GM19467 (cell line): Measurements from ENCODE around the gene TMED10.
"Not testable (repeated sequence)": the region's sequence is repeated elsewhere in the genome, so short reads cannot be mapped to it uniquely, and the experiment has no call there.

Source experiments
- ATAC-seq: cut with Tn5 transposase; IDR thresholded peaks from one replicate; pipeline ENCODE4 v1.9.1; 2021; ENCODE audit warnings: mild to moderate bottlenecking, moderate library complexity; ENCODE audit not compliant: unreplicated experiment

The TMED10 gene

DNA sequence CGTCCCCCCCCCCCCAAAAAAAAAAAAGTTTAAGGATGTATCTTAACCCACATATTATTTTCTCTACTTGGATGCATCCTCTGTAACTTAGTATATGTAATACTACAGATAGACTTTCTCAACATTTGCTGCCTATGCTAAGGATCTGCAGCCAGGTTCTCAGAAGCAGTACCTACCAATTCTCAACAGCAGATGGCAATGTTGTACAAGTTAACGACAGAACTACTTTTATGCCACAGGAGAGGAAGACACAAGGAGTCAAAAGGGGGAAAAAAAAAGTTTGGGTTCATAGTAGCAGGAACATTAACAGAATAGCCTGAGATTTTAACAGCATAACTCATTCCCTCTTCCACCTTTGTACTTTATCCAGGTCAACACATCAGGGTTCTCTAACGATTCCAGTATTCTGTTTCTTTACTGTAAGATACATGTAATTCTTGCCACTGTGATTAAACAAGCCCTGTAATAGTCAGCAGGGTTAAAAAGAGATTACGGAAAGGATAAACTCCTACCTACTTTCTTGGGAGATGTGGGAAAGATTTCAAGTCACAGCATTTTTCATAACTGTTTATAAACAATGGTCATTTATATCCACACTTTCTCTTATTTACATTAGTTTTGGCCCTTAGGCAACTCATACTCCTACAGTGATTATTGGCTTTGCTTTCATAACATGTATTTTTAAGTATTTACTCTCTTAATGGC lies 43.9 kb downstream of the TMED10 start:
- no peak for ATAC-seq

DNA sequence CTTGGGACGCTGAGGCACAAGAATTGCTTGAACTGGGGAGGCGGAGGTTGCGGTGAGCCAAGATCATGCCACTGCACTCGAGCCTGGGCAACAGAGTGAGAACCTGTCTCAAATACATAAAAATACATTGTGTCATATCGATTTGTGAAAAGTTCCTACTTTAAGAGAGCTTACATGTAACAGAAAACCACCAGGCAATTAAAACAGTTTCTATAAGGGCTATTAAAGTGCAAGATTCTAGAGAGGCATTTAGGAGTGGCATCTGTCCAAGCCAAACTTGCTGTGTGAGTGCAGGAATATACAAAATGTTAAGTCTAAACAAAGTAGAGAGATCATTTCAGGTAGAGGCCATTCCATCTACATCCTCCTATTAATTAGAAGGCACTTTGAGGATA lies 47.8 kb downstream of the TMED10 start:
- ATAC-seq = no peak

DNA sequence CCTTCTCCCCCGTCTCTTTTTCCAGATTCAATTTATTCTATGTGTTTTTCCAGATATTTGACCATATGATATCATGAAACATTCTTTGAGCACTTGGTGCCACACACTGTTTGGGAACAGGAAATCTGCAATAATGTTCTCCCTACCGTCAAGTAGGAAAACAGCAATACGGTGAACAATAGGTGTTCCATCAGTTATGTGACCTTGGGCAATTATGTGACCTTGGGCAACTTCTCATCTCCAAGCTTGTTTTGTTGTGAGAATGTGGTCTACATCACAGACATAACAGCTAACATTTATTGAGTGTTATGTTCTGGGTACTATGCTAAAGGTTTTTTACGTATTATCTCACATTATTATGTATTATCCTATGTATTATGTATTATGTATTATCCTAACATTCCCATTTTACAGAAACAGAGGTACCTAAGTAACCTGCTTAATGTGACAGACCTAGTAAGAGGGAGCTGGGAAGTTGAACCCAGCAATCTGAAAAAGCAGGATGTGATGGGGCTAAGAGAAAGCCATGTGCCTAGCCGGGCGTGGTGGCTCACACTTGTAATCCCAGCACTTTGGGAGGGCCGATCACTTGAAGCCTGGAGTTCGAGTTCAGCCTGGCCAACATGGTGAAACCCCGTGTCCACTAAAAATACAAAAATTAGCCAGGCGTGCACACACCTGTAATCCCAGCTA lies 48.4 kb downstream of the TMED10 start:
- ATAC-seq = no peak

DNA sequence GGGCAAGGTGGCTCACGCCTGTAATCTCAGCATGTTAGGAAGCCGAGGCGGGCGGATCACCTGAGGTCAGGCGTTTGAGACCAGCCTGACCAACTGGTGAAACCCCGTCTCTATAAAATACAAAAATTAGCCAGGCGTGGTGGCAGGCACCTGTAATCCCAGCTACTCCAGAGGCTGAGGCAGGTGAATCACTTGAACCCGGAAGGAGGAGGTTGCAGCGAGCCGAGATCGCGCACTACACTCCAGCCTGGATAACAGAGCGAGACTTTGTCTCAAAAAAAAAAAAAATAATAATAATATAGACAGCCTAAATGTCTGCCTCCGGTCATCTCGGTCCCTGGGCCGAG lies 49.0 kb downstream of the TMED10 start:
- not testable (repeated sequence) for ATAC-seq

DNA sequence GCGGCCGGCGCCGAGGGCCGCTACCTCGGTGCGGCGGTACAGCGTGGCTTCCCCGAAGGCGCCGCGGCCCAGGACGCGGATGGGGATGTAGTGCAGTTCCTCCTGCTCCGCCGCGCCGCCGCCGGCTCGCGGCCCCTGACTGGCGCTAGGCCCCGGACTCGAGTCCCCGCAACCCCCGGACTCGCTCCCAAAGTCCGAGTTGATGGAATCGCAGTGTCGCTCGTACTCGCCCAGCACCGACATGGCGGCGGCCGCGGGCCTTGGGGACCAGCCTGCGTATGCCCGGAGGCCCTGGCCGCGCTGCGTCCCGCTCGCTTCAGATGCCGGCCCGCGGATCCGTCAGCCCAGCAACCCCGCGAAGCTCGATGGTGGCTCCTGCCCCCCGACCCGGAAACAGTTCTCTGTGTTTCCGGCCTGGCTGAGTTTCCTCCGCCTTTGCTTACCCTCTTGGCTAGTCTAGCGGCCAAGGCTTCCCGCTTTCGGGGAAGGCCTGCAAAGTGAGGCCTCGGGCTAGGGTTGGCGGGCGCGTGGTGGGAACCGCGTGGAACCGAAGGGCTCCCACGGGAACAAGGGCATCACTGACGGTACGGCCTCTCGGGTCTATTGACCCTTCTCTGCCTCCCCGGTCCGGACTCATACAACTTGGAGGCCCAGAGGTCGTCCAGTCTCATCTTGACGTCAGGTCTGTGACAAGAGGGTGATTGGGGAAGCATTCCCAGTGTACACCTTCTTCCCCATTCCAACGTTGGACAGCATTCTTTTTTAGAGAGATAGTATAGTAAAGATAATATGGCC lies 49.5 kb downstream of the TMED10 start, which contains the start of gene NEK9:
Gene NEK9, minus strand, starts transcription at position 370 of the 795 bp plus-strand sequence. Its CDS starts 127 bp downstream, at position 243.
- peak; percentile 74 for ATAC-seq

DNA sequence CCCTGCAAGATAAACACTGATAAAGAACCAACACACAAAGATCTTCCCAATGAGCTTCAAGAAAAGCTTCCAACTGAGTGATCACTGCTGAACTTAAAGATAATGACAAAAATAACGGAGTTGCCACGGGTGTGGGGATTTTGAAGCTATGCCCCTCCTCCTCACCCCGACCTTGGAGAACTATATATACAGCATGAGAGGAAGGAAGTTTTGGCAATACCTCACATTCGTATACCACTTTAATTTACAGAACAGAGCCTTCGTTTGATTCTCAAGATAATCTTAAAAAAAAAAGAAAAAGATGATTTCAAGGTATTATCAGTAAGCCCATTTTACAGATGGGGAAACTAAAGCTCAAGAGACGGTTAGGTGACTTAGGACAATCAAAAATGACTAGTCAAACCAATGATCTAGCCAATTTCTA lies 50.3 kb downstream of the TMED10 start:
- no peak for ATAC-seq

DNA sequence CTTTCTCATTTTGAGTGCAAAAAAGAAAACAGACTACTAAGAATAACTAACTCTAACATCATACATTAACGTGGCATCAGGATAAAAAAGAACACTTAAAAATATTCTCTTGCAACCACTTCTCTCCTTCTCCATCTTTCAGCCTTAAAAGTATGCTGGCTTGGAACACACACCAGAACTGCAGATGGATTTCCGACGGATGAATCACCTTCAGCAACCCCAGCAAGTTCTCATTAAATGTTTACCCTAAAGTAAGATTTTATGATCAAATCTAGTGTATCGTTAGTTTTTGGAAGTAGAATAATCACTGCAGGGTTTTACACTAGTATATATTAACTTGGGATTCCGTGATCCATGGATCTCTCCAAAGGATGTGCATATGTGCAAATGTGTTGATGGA lies 50.8 kb downstream of the TMED10 start:
- ATAC-seq = no peak

DNA sequence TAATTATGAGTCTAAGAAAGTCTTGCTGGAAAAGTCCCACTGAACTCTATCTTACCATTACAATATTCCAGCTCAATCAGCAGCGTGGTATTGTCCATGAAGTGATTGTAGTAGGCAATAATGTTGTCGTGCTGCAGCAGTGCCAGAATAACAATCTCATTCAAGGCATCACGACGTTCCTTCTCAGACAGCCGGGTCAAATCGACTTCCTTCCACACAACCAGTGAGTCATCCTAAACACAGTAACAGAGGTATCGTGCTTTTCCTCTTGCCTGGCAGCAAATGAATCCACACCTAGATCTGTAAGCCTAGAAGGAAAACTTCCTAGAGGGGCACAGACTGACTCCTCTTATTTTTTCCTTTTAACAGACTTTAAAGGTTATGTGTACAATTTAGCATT lies 52.4 kb downstream of the TMED10 start:
- ATAC-seq = no peak

DNA sequence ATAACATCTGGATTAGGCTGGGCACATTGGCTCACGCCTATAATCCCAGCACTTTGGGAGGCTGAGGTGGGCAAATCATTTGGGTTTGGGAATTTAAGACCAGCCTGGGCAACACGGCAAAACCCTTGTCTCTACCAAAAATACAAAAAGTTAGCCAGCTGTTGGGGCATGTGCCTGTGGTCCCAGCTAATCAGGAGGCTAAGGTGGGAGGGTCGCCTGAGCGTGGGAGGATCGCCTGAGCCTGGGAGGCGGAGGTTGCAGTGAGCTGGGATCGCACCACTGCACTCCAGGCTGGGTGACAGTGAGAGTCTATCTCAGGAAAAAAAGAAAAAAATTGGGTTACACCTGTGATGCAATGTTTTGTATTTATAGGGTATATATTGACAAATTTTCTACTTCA lies 54.9 kb downstream of the TMED10 start:
- ATAC-seq = no peak

DNA sequence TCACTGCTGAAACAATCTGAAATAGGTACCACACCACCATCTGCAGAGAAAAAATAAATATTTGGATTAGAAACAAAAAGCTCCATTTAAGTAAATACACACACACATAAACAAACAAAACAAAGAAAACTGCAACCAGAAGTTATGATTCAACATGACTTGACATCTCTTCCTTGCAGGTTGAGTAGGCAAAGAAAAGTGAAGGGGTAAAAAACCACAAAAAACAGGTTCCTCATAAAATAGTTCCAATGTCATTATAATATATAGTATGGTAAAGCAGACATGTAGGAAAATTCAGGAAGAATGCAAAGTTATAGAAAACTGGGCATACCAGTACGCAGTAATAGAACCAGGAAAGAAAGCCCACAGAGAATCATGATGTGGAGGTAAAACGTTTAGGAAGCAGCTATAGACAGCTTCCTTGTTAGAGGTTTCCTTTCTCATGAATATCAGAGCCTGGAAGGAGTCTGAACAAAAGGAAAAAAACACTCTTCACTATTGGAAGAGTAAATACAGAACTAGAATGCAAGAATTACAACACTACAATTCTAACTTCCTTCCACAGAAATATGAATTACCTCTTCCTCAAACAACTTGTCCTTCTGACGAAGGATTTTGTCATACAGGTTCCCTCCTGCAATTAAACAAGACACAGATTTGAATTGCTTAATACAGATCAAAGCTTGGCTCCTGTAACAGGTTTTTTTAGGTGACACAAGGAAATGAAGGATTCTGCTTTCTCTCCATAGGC lies 55.7 kb downstream of the TMED10 start:
- ATAC-seq = no peak

DNA sequence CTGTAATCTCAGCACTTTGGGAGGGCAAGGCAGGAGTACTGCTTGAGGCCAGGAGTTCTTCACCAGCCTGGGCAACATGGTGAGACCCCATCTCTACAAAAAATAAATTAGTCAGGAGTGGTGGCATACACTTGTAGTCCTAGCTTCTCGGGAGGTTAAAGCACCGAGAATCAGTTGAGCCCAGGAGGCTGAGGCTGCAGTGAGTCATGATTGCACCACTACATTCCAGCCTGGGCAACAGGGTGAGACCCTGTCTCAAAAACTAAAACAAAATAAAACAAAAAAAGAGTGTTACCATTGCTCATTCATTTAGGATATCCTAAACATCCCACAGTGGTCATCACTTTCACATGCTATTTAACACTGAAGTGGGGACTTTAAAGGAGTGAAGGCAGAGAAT lies 57.4 kb downstream of the TMED10 start:
- no peak for ATAC-seq

DNA sequence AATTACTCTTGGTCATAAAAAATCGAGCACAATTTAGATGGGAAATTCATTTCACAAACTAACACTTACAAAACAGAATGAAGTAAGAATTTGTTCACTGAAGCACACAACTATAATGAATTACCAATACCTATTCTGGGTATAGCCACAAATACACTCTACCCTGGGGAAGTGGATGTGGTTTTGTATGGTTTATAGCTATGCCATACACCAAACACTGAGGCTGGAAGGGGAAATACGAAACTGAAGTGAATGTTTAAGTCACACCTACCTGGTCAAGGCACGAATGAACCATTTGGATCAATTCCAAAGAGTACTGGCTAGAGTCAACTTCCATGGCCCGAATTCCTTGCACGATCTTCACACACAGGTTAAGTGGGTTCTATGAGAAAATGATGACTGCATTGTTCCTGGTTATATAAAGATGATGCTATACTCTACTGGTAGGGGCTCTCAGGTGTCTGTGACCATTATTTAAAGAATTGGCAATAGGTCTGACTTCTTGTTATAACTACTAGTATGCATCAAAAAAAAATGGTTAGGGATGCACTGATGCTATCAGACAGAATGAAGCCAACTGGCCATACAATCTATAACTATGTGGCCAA lies 62.4 kb downstream of the TMED10 start:
- no peak for ATAC-seq

DNA sequence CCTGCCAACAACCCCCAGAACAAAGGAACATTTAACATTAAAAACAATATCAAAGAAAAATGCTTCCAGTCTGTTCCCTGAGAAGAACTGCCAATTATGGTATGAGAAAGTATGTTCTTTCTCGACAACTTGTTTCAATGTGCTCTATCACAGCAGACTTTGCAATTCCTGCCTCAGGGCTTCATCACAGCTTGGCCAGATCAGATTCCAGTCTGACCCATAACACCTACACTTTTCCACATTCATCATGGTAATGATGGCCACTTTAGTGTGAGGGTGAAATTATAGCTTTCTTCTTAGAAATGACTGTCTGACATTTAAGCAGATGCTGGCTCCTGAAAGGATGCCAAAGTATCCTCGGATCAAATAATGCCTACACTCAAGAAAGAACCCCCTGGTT lies 66.5 kb downstream of the TMED10 start:
- no peak for ATAC-seq

DNA sequence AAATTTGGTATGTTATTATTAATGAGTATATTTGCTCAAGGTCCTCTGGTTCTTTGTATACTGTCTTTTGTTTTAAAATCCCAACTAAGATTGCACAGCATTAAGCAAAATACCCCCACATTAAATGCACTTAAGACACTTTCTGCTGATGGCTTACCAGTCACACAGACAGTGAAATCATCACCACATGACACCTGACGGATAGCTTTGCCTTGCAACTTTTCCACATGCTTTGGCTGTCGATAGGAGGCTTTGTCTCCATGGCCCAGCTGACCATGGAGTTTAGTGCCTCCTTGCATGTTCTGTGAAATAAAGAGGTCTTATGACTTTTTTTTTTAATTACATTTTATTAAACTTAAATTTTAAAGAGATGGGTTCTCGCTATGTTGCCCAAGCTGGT lies 69.2 kb downstream of the TMED10 start:
- no peak for ATAC-seq

DNA sequence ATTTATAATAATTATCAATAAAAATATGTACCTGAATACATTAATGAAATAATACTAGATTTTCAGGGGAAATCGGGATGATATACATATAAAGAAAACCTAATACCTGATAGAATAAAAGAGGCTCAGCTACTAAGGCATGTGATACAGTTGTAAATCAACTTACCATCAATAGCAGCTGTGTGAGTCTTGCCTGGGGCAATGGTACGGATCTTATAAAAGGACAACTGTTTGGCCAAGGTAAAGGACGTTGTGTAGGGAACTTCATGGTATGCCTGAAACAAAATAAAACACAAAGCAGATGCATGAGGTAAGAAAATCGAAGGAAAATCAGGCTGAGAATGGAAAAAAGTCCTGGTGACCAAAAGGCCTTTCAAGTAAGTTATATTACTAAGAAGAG lies 74.9 kb downstream of the TMED10 start:
- ATAC-seq = no peak

DNA sequence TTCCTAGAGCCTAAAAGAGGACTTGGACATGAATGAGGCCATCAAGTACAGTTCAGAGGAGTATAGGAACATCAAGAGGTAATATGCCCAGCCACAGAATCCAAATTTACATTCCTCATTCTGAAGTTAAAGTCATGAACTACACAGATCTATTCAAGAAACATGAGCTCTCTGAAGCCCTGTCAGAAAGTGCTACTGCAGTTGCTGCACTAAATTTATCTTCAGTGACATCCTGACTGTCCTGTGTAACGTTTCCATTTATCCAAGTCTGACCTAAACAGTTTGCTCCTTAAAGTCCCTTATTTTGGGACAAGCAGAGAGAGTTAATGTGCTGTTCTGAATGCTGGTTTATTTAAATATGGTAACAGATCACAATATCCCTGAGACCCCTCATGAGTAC lies 77.7 kb downstream of the TMED10 start:
- no peak for ATAC-seq

DNA sequence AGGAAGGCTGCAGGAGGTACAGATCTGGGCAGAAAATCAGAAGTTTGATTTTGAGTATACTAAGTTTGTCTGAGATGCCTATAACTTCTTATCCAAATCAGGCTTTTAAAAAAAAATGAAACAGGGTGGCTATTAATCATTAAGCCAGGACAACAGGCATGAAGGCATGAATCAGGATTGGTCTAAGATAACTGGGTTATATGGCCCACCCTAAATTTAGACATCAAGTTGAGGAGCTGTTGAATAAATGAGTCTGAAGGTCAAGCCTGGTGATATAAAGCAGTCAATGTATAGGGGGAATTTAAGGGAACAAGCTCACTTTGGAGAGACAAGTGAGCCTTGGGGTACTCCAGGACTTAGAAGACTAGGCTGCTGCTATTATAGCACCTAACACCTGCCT lies 78.2 kb downstream of the TMED10 start:
- ATAC-seq = no peak

DNA sequence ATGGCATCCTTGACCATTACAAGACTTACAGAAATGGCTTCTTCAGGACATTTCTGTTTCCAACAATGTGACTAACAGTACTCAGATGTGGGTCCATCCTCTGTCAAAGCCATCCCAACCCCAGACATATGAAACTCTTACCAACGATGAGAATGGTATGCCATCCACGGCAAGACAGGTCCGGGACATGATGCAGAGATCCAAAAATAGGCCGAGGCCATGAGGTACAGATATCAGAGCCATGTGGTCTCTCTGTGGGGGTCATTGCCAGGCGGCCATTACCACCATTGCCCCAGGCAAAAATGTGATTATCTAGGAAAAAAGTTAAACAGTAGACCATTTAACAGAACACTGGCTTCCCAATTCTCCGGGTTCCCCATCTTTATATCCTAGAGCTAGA lies 79.5 kb downstream of the TMED10 start:
- no peak for ATAC-seq

DNA sequence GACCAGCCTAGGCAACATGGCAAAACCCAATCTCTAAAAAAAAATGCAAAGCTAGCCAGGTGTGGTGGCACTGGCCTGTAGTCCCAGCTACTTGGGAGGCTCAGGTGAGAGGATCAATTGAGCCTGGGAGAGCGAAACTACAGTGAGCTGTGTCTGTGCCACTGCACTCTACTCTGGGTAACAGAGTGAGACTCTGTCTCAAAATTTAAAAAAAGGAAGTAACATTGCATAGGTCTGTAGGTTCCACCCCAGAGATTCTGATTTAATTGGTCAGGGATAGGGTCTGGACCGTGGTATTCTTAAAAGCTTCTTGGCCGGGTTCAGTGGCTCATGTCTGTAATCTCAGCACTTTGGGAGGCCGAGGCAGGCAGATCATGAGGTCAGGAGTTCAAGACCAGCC lies 80.7 kb downstream of the TMED10 start:
- no peak for ATAC-seq

DNA sequence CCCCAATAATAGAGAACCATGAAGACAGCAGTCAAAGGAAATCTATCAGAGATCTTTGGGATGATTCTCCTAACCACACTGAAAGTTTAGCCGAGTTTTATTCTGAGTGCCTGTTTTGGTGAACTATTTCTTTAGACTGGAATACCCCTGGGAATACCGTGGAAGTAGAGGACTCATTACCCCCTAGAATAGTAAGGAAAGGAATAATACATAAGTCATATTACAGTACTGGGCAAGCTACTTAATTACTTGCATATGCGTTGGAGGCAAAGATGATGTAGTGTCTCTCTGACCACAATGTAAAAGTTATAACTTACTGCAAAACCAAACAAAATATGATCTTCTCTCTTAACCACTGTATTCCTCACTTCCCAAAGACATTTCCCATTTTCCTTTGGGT lies 81.5 kb downstream of the TMED10 start:
- ATAC-seq = no peak

DNA sequence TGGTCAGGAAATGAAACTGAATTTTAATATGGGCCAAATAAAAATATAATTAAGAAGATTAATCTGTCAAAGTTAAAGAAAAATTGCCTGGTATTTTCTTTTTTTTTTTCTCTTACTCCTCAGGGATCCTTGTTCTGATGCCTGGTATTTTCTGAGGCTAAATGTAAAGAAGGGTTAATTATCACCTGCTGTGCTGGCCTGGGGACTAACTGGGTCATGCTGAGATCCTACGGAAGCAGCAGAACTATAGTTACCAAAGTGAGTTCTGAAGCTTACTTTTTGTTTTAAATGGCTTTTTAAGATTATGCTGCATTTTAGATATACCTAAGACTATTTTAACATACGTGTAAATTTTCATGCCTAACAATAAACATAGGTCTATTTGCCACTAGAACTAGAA lies 83.7 kb downstream of the TMED10 start:
- ATAC-seq = no peak
